GM18502 (cell line): ENCODE measurements around the gene MUC4.
"Not testable (repeated sequence)": the region's sequence is repeated elsewhere in the genome, so short reads cannot be mapped to it uniquely, and the experiment has no call there.

ENCODE experiments used
- ATAC-seq: cut with Tn5 transposase; IDR thresholded peaks from one replicate; pipeline ENCODE4 v1.9.1; 2021; ENCODE audit warnings: mild to moderate bottlenecking; ENCODE audit not compliant: unreplicated experiment, poor library complexity

MUC4 gene

DNA sequence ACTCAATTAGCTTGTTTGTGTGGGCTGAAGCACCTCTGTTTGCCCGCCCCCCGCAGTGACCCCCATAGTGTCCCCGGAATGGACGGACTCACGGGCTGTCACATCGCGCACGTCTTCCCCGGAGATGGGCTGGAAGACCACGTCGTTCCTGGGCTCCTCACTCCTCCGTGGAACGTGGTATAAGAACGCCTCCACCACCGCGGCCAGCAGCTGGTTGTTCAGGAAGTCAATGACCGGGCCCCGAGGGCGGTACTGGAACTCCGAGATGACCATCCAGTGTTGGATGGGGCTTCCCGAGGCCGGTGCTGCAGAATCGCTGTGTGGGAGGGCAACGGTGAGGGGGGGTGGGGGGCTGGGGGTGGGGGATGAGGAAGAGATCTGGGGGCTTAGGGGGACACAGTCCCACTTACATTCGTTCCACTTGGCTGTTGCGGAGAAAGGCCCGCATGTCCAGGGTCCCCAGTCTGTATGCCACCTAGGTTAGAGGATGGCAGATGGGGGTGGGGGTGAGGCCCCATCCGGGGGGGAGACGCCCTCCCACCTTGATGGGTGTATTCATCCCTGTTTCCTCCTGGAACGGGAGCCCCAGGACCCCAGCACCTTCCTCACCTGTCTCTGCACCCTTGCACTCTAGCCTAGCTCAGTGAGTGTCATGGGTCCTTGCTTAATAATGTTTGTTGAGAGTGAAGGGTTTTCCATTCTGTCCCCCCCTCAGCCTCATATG, 60.8 kb downstream of the MUC4 start:
- no peak for ATAC-seq

DNA sequence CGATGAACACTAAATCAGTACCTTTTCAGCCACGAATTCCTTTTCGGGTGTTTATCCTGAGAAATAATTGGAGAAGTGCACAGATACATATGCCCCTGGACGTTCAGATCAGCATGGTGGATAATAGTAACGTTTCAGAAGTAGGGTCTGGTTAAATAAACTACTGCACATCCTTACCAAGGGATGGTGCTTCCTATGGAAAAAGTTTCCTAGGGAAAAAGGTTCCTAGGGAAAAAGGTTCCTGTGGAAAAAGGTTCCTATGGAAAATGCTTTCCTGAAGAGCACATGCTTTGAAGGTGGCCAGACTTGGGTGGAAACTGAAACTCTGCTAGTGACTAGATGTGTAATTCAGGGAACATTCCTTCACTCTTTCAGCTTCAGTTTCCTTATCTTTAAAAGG, 62.6 kb downstream of the MUC4 start:
- not testable (repeated sequence) for ATAC-seq

- ATAC-seq: no peak
These were observed 63.1 kb downstream of the MUC4 start for GRCh38 chr3:195748661-195749060.

DNA sequence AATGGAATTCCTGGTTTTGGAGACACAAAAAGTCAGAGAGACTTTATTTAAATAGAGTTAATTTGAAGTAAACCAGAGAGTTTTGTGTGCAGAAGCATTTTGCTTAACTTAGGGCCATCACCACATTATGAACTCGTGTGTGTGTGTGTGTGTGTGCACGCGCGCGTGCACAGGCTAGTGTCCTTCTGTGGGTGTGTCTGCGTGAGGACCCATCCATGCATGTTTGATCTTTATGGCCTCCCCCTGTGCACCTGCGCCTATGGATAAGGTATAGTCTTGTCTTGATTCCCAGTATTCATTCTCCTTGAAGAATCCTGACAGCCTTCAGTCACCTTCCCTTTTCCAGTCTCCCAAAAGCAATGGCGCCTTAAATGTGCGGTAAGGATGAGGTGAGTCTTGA, 65.0 kb downstream of the MUC4 start:
- ATAC-seq: no peak

GRCh38 chr3:195746346-195746745, 65.4 kb downstream of the MUC4 start:
- no peak for ATAC-seq

- ATAC-seq: no peak
These were observed 67.3 kb downstream of the MUC4 start for GRCh38 chr3:195744437-195744836.

DNA sequence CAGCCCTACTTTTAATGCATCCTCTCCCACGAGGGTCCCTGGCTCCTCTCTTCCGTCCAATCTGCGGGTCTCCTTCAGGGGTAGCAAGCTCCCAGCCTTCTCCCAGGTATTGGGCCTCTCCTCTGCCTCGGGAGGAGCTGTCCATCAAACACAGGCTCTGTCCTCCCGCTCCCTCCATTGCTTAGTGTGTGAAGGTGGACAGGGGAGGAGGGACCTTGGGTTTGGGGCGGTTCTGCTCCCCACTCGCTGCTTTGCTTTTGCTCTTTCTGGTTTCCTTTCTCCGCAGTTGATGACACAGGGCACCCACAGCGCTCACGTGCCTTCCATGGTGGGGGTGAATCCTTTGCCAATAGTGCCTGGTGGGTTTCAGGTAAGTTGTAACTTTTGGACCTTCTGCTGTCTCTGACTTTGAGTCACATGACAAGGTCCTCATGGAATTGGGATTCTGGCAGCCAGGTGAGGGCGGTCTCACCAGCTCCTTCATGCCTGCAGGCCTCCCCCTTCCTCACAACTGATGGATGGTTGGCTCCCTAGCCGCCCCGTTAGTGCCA, 72.1 kb downstream of the MUC4 start:
- ATAC-seq: no peak

DNA sequence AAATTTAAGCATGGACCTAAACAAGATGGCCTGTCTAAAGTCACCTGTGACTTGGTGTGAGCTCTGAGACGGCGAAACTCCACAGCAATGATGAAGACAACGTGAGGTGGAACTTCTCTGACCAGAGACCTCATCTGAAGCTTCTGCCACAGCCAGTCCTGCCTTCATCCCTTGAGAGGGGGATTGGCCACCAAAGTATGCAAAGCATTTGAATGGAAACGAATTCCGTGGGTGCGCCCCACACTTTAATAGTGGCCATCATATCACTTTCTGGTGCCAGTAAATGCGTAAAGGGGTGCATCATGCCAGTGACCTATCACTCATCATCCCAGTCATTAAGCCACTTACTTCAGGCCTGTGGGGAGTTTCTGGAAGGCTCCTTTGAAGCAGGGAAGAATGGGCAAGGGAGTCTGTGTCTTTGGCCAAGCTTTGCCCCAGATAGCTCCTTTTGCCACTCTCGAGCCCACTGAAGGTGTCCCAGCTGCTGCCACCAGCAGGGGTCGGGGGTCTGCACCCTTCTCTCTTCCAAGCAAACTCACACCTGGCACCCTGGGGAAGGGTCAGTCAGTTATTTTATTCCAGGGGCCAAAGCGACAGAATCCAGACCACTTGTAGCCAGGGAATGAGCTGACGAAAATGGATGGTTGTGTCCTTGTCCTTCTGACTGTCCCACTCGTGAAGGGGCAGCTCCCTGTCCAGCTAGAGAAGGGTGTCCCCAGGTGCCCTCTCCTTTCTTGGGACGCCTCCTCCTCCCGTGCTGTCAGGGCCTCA, 73.3 kb downstream of the MUC4 start:
- no peak for ATAC-seq

DNA sequence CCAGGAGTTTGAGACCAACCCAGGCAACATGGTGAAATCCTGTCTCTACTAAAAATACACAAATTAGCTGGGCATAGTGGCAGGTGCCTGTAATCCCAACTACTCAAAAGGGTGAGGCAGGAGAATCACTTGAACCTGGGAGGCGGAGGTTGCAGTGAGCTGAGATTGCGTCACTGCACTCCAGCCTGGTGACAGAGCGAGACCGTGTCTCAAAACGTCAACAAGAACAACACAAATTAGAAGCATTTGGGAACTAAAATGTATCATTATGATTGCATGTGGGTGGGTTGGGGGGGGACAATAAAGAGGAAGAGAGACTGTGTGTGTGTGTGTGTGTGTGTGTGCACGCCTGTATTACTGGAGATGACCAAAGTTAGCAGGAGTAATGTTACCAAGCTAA, 73.9 kb downstream of the MUC4 start:
- ATAC-seq: not testable (repeated sequence)

GRCh38 chr3:195736866-195737490, 74.8 kb downstream of the MUC4 start:
- ATAC-seq: no peak

DNA sequence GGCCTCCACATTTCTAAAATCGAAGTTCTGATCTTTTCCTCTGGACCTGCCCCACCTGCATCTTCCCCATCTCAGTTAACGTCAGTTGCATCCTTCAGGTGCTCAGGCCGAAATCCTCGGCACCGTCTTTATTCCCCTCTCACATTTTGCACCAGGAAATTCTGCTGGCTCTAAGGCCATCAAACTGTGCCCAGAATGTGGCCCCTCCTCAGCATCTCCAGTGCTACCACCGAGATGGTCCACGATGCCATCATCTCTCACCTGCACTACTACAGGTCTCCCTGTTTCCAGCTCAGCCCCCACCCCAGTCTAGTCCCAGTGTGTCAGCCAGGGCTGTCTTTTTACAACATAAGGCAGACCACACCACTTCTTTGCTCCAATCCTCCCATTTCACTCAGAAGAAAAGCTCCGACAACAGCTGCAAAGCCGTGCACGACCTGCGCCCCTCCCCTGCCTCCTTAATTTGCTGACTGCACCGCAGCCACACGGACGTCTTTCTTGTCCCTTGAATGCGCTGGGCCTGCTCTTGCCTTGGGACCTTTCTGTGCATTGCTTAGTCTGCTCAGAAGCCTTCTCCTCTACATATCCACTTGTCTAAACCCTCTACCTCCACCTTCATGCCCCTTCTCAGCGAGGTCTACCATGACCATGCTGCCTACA, 76.6 kb downstream of the MUC4 start:
- no peak for ATAC-seq

DNA sequence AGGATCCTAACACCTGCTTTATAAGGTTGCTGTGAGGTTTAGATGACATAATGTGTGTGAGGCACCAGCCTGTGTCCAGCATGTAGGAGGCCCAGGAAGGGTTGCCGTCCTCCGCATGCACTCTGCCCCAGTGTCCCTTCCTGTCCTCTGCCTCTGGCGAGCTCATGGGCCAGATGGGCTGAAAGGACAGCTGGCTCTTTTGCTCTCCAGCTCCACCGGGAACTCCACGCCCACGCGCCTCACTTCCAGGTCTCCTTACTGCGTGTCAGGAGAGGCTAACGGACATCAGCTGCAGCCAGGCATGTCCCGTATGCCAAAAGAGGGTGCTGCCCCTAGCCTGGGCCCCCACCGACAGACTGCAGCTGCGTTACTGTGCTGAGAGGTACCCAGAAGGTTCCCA, 78.8 kb downstream of the MUC4 start:
- no peak for ATAC-seq

DNA sequence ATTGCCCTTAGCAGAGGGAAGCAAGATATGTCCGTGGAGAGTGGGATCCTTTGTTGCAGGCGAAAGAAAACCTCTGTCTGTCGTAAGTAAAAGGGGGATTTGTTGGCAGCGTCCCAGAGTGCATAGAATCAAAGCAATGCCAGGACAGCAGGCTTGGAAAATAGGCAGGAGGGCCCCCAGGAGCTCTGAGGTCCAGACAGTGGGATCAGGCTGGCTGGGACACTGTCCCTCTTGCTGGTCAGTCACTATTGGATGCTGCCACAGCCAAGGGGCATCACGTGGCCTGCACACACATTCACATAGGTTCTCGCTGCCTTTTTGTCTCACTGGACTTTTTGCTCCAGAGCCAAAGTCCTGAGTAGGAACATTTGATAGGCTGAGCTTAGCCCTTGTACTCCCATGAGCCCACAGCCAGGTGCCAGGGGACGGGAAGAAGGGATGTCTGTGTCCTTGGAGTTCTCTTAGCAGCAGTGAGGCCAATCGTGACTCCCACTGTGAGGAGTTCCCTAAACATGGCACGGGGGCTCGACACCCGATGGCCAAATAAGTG, 80.3 kb downstream of the MUC4 start:
- ATAC-seq: no peak

DNA sequence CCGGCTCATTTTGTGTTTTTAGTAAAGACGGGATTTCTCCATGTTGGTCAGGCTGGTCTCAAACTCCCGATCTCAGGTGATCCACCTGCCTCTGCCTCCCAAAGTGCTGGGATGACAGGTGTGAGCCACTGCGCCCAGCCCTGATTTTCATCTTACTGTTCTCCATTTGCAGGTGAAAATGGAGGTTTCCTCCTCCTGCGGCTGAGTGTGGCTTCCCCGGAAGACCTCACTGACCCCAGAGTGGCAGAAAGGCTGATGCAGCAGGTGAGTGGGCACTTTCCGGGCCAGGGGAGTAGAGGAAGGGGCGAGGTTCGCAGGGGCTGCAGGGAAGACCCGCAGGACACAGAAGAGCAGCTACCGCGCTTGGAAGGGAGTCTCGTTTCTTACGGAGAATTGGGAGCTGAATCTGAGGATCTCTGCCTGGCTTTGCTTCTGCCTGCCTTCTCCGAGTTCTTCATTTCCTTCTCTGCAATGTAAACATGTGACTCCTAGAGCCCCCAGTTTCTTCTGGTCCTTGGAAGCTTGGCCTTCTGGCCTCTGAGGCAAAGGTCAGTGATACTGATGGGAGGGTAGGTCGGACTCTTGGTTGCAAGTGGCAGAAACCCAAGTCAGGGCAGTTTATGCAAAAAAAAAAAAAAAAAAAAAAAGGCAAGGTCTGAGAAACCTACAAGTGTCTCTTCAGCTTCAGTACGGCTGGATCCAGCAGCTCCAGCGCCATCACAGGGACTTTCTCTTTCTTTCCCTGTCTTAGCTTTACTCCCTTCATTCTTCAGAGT, 82.1 kb downstream of the MUC4 start:
- no peak for ATAC-seq

DNA sequence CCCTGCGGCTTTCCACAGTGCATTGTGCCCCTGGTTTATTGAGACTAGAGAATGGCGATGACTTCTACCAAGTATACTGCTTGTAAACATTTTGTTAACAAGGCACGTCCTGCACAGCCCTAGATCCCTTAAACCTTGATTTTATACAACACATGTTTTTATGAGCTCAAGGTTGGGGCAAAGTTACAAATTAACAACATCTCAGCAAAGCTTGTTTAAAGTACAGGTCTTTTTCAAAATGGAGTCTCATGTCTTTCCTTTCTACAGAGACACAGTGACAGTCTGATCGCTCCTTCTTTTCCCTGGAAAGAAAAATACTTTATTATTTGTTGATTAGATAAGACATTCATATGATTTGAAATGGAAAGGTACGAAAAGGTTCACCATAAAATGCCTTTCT, 82.9 kb downstream of the MUC4 start:
- ATAC-seq: not testable (repeated sequence)

- ATAC-seq: no peak
These were observed 84.0 kb downstream of the MUC4 start for GRCh38 chr3:195727606-195728195.

DNA sequence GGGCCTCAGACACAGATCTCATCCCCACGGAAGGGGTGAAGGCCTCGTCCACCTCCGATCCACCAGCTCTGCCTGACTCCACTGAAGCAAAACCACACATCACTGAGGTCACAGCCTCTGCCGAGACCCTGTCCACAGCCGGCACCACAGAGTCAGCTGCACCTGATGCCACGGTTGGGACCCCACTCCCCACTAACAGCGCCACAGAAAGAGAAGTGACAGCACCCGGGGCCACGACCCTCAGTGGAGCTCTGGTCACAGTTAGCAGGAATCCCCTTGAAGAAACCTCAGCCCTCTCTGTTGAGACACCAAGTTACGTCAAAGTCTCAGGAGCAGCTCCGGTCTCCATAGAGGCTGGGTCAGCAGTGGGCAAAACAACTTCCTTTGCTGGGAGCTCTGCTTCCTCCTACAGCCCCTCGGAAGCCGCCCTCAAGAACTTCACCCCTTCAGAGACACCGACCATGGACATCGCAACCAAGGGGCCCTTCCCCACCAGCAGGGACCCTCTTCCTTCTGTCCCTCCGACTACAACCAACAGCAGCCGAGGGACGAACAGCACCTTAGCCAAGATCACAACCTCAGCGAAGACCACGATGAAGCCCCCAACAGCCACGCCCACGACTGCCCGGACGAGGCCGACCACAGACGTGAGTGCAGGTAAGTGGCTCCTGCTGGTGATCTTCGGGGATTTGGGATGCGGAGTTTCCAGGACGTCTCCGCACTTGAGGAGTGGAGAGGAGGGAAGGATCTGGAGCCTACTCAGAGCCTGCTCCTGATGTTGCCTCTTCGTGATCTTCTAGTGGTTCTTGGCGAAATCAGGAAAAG, 85.6 kb downstream of the MUC4 start:
- not testable (repeated sequence) for ATAC-seq

- not testable (repeated sequence) for ATAC-seq
These were observed 87.4 kb downstream of the MUC4 start for GRCh38 chr3:195724363-195724762.
